HCT116 (cell line): Measurements from ENCODE around the gene ZNRF4. TPM values are rescaled to one million over a fixed set of nuclear protein-coding genes. Genes with fewer than 3 reads are reported as not detected.

ENCODE experiments used
- ATAC-seq: fragments of 200-7000 bp; cut with Tn5 transposase; 2 replicates; pipeline ENCODE4 v1.9.1; 2020; ENCODE audit warnings: mild to moderate bottlenecking, moderate library complexity
- BruUV-seq: library from RNA; stranded (reverse); fragments of 400-500 nt; replicated peaks from 2 replicates; lab custom pipeline; 2021; lab: Mats Ljungman, UMichigan
- CTCF ChIA-PET: fragments of 300-600 bp; sonication (Branson Sonifier 250); formaldehyde crosslinking; loops from one replicate; lab custom pipeline; 2021; ENCODE audit warnings: antibody characterized with exemption; lab: Charles Lee
- POLR2A ChIA-PET: fragments of 300-600, 350-600 bp; sonication (Branson Sonifier 250); formaldehyde crosslinking; loops from one replicate; lab custom pipeline; 2021; ENCODE audit warnings: antibody characterized with exemption; lab: Charles Lee
- RAD21 ChIA-PET, 2 experiments: fragments of 300-600 bp; sonication (Branson Sonifier 250); formaldehyde crosslinking; loops; one replicate each; lab custom pipeline; 2023; ENCODE audit warnings: low total read pairs in 2 of 2; ENCODE audit not compliant: uncharacterized antibody in 2 of 2, unreplicated experiment in 2 of 2, low non-redundant PET in 1 of 2; lab: Charles Lee
- DNase-seq: peaks from one replicate; pipeline ENCODE4 v3.0.0-alpha.2; 2010; ENCODE audit warnings: low read depth, low spot score
- H2AFZ ChIP-seq: fragments of 200-600 bp; shearing (Covaris generic), sonication (generic); 2 replicates; pipeline ENCODE4 v1.6.1; 2017; ENCODE audit warnings: low read depth, mixed run types, mixed read lengths, antibody characterized with exemption, low read length; ENCODE audit not compliant: poor library complexity, severe bottlenecking
- H3K27ac ChIP-seq: 2 replicates; pipeline ENCODE4 v1.5.1; 2012; ENCODE audit warnings: low read depth, low read length
- H3K27me3 ChIP-seq: fragments of 200-600 bp; sonication (generic); 2 replicates; pipeline ENCODE4 v1.6.1; 2016; ENCODE audit warnings: mixed run types, low read length, mixed read lengths; ENCODE audit not compliant: insufficient read depth
- H3K36me3 ChIP-seq, 2 experiments: fragments of 200-500 bp in 1 of 2; fragments of 200-600 bp in 1 of 2; sonication (Bioruptor generic) in 1 of 2; sonication (generic) in 1 of 2; 2 replicates each; pipeline versions ENCODE4 v1.5.1 to v1.6.1; 2014 to 2016; ENCODE audit warnings: low read length in 2 of 2, inconsistent platforms in 1 of 2, mixed read lengths in 1 of 2, mixed run types in 1 of 2; ENCODE audit not compliant: insufficient read depth in 2 of 2, control insufficient read depth in 1 of 2
- H3K4me1 ChIP-seq, 2 experiments: fragments of 200-600 bp in 1 of 2; sonication (generic) in 1 of 2; 2 replicates each; pipeline versions ENCODE4 v1.5.1 to v1.6.1; 2012 to 2017; ENCODE audit warnings: low read length in 2 of 2, inconsistent platforms in 1 of 2, mild to moderate bottlenecking in 1 of 2, mixed read lengths in 1 of 2, mixed run types in 1 of 2, moderate library complexity in 1 of 2; ENCODE audit not compliant: insufficient read depth in 2 of 2, control insufficient read depth in 1 of 2
- H3K4me2 ChIP-seq: fragments of 200-600 bp; sonication (generic); 2 replicates; pipeline ENCODE4 v1.6.1; 2017; ENCODE audit warnings: mixed run types, low read length, mixed read lengths
- H3K4me3 ChIP-seq, 2 experiments: fragments of 200-600 bp in 1 of 2; sonication (generic) in 1 of 2; replicated peaks in 1 of 2; 2 replicates each; pipeline ENCODE4 v1.5.1; 2011 to 2016; ENCODE audit warnings: low read length in 2 of 2, control low read depth in 1 of 2, low read depth in 1 of 2, mild to moderate bottlenecking in 1 of 2, mixed read lengths in 1 of 2, mixed run types in 1 of 2
- H3K79me2 ChIP-seq: fragments of 200-600 bp; sonication (generic); 2 replicates; pipeline ENCODE4 v1.6.1; 2017; ENCODE audit warnings: mild to moderate bottlenecking, mixed run types, low read length, moderate library complexity, mixed read lengths; ENCODE audit not compliant: insufficient read depth
- H3K9ac ChIP-seq: fragments of 200-600 bp; sonication (generic); 2 replicates; pipeline ENCODE4 v1.6.1; 2016; ENCODE audit warnings: low read length, mixed read lengths
- H3K9me2 ChIP-seq: fragments of 200-600 bp; sonication (generic), shearing (Covaris generic); 2 replicates; pipeline ENCODE4 v1.6.1; 2017; ENCODE audit warnings: mixed run types, mild to moderate bottlenecking, moderate library complexity; ENCODE audit not compliant: insufficient read depth
- H3K9me3 ChIP-seq, 2 experiments: fragments of 200-500 bp in 1 of 2; fragments of 200-600 bp in 1 of 2; sonication (Bioruptor generic) in 1 of 2; sonication (generic) in 1 of 2; 2 replicates each; pipeline ENCODE4 v1.6.1; 2014 to 2017; ENCODE audit warnings: low read length in 2 of 2, mixed read lengths in 2 of 2, inconsistent platforms in 1 of 2, low read depth in 1 of 2, mild to moderate bottlenecking in 1 of 2, mixed run types in 1 of 2, moderate library complexity in 1 of 2; ENCODE audit not compliant: control insufficient read depth in 1 of 2, insufficient read depth in 1 of 2
- H4K20me1 ChIP-seq: fragments of 200-600 bp; sonication (generic), shearing (Covaris generic); 2 replicates; pipeline ENCODE4 v1.6.1; 2017; ENCODE audit warnings: mixed run types, mild to moderate bottlenecking, moderate library complexity; ENCODE audit not compliant: insufficient read depth
- ATF3 ChIP-seq: IDR thresholded peaks from 2 replicates; pipeline ENCODE4 v1.6.1; 2012
- CBX3 ChIP-seq: IDR thresholded peaks from 2 replicates; pipeline ENCODE4 v1.6.1; 2012; ENCODE audit warnings: low read depth
- CTCF ChIP-seq, 3 experiments: fragments of 200-600 bp in 1 of 3; sonication (generic) in 1 of 3; IDR thresholded peaks in 2 of 3; conservative IDR thresholded peaks in 1 of 3; 2 replicates each; pipeline ENCODE4 v1.5.1; 2012 to 2017; ENCODE audit warnings: low read depth in 2 of 3, low read length in 2 of 3, antibody characterized with exemption in 1 of 3, borderline replicate concordance in 1 of 3, control low read depth in 1 of 3, mild to moderate bottlenecking in 1 of 3, mixed read lengths in 1 of 3, mixed run types in 1 of 3, moderate library complexity in 1 of 3; ENCODE audit not compliant: insufficient read depth in 1 of 3
- EZH2 ChIP-seq: fragments of 200-600 bp; sonication (generic); IDR thresholded peaks from 2 replicates; pipeline ENCODE4 v1.6.1; 2017; ENCODE audit warnings: antibody characterized with exemption, mixed run types
- EZH2phosphoT487 ChIP-seq: fragments of 200-600 bp; IDR thresholded peaks from 2 replicates; pipeline ENCODE4 v1.6.1; 2018; ENCODE audit warnings: antibody characterized with exemption, borderline replicate concordance
- MAX ChIP-seq: IDR thresholded peaks from 2 replicates; pipeline ENCODE4 v1.6.1; 2012
- POLR2A ChIP-seq: IDR thresholded peaks from 2 replicates; pipeline ENCODE4 v1.7.0; 2011; ENCODE audit warnings: borderline replicate concordance; ENCODE audit not compliant: insufficient read depth, insufficient read length; ENCODE audit errors: extremely low read depth
- POLR2AphosphoS5 ChIP-seq: IDR thresholded peaks from 2 replicates; pipeline ENCODE4 v1.6.1; 2011; ENCODE audit warnings: mild to moderate bottlenecking, low read depth, low read length, moderate library complexity
- RAD21 ChIP-seq: IDR thresholded peaks from 2 replicates; pipeline ENCODE4 v1.6.1; 2012; ENCODE audit warnings: low read depth, mild to moderate bottlenecking
- SP1 ChIP-seq: IDR thresholded peaks from 2 replicates; pipeline ENCODE4 v1.6.1; 2012; ENCODE audit warnings: low read depth
- SRF ChIP-seq: IDR thresholded peaks from 2 replicates; pipeline ENCODE4 v1.6.1; 2012; ENCODE audit warnings: low read depth
- TCF7L2 ChIP-seq: IDR thresholded peaks from 2 replicates; pipeline ENCODE4 v1.7.0; 2011; ENCODE audit warnings: borderline replicate concordance, inconsistent platforms; ENCODE audit not compliant: insufficient read depth, insufficient read length; ENCODE audit errors: extremely low read depth
- YY1 ChIP-seq: IDR thresholded peaks from 2 replicates; pipeline ENCODE4 v1.6.1; 2011; ENCODE audit warnings: low read length, low read depth, moderate library complexity, mild to moderate bottlenecking; ENCODE audit not compliant: insufficient replicate concordance; ENCODE audit errors: extremely low read depth
- ZBTB33 ChIP-seq: IDR thresholded peaks from 2 replicates; pipeline ENCODE4 v1.6.1; 2011; ENCODE audit warnings: mild to moderate bottlenecking, low read length, moderate library complexity; ENCODE audit not compliant: insufficient replicate concordance; ENCODE audit errors: extremely low read depth
- ZFX ChIP-seq: fragments of 450-650 bp; IDR thresholded peaks from 2 replicates; pipeline ENCODE4 v1.6.1; 2017
- ZNF274 ChIP-seq: fragments of 200-500 bp; sonication (Bioruptor generic); IDR thresholded peaks from 2 replicates; pipeline ENCODE4 v1.6.1; 2014; ENCODE audit warnings: mild to moderate bottlenecking, low read depth, low read length, inconsistent platforms
- intact Hi-C: fragments of 100-400 bp; cut with micrococcal nuclease; formaldehyde crosslinking; loops from 2 replicates; pipeline ENCODE4 v1.10.0; 2022
- total RNA-seq: library from RNA; stranded (reverse); gene quantifications from one replicate; pipeline ENCODE4 v1.2.1, GENCODE V29; 2021; ENCODE audit not compliant: unreplicated experiment
- TF ChIP-seq, protein P1 (sequence below): IDR thresholded peaks from 2 replicates; pipeline ENCODE4 v1.6.1; 2012; ENCODE audit warnings: low read depth

The ZNRF4 gene
- total RNA-seq, 1 experiment from 2014 or later = not detected

GRCh38 chr19:5456841-5457200, 1.6 kb downstream of the ZNRF4 start:
- ChIA-PET CTCF (no interaction called here), RAD21 (no interaction called here), POLR2A (no interaction called here)
- DNase-seq (no peak), ATAC-seq (no peak)
- Histone ChIP-seq H2AFZ (no peak overlapping the region), H3K36me3 (no peaks in the 10 kb centered on the region), H3K4me1 (peaks cover 0 to 4% of the 10 kb centered on the region in 2 experiments; a peak in 1 of 4 replicates), H3K27ac (no peak overlapping the region), H3K9me2 (no peaks in the 10 kb centered on the region), H3K4me3 (no peak overlapping the region), H3K79me2 (no peaks in the 10 kb centered on the region), H4K20me1 (no peaks in the 10 kb centered on the region), H3K9me3 (no peaks in the 10 kb centered on the region), H3K9ac (no peak overlapping the region), H3K4me2 (no peak overlapping the region), H3K27me3 (no peaks in the 10 kb centered on the region)
- TF ChIP-seq, protein P1, sequence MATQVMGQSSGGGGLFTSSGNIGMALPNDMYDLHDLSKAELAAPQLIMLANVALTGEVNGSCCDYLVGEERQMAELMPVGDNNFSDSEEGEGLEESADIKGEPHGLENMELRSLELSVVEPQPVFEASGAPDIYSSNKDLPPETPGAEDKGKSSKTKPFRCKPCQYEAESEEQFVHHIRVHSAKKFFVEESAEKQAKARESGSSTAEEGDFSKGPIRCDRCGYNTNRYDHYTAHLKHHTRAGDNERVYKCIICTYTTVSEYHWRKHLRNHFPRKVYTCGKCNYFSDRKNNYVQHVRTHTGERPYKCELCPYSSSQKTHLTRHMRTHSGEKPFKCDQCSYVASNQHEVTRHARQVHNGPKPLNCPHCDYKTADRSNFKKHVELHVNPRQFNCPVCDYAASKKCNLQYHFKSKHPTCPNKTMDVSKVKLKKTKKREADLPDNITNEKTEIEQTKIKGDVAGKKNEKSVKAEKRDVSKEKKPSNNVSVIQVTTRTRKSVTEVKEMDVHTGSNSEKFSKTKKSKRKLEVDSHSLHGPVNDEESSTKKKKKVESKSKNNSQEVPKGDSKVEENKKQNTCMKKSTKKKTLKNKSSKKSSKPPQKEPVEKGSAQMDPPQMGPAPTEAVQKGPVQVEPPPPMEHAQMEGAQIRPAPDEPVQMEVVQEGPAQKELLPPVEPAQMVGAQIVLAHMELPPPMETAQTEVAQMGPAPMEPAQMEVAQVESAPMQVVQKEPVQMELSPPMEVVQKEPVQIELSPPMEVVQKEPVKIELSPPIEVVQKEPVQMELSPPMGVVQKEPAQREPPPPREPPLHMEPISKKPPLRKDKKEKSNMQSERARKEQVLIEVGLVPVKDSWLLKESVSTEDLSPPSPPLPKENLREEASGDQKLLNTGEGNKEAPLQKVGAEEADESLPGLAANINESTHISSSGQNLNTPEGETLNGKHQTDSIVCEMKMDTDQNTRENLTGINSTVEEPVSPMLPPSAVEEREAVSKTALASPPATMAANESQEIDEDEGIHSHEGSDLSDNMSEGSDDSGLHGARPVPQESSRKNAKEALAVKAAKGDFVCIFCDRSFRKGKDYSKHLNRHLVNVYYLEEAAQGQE = no peak
- TF ChIP-seq POLR2A (no peak), ZNF274 (no peak), SRF (no peak), TCF7L2 (no peak), POLR2AphosphoS5 (no peak), ATF3 (no peak), YY1 (no peak), MAX (no peak), SP1 (no peak), CTCF (IDR thresholded peaks at IDR 0.05 in 2 of 3, conservative IDR thresholded peaks at IDR 0.05 in 1 of 3; ENCODE audit: borderline replicate concordance in 1 of 3, insufficient read depth in 1 of 3, low read depth in 2 of 3, low read length in 2 of 3) (no peak), ZFX (no peak), EZH2 (no peak), CBX3 (no peak), RAD21 (no peak), EZH2phosphoT487 (no peak), ZBTB33 (no peak)
- intact Hi-C loops = no loop called here
- no TSS peak for BruUV-seq
